ENCODE results near the gene EDDM13.

DNA sequence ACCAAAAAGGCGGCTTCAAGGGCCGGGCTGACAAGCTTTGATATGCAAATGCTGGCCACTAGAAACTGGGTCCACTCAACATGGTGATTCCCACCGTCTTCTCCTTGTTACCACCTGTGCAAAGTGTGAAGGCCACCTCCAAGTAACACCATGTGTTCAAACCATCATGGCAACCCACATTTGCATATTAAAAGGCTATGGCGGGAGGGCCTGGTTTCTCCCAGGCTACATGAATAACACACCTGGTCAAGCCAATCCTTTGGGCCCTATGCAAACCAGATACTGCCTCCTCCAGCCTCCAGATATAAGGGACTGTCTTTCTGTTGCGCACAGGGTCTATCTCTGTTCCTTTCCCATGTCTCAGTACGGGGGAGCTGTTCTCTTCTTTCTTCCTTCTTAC, 78.7 kb downstream of the EDDM13 start:
- TF ChIP-seq POLR2A (IDR thresholded peaks at IDR 0.05) (no peak), EP300 (IDR thresholded peaks at IDR 0.05) (no peak)
- TF ChIP-seq, protein P1, sequence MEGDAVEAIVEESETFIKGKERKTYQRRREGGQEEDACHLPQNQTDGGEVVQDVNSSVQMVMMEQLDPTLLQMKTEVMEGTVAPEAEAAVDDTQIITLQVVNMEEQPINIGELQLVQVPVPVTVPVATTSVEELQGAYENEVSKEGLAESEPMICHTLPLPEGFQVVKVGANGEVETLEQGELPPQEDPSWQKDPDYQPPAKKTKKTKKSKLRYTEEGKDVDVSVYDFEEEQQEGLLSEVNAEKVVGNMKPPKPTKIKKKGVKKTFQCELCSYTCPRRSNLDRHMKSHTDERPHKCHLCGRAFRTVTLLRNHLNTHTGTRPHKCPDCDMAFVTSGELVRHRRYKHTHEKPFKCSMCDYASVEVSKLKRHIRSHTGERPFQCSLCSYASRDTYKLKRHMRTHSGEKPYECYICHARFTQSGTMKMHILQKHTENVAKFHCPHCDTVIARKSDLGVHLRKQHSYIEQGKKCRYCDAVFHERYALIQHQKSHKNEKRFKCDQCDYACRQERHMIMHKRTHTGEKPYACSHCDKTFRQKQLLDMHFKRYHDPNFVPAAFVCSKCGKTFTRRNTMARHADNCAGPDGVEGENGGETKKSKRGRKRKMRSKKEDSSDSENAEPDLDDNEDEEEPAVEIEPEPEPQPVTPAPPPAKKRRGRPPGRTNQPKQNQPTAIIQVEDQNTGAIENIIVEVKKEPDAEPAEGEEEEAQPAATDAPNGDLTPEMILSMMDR (IDR thresholded peaks at IDR 0.05): no peak

Data from ovary (tissue), 3 donors.